HEK293 (cell line): ENCODE measurements around the gene USP12.

ENCODE experiments used
- GFI1B ChIP-seq: fragments of 450-650 bp; formaldehyde crosslinking; IDR thresholded peaks from 2 replicates; pipeline ENCODE4 v1.5.1; 2016; ENCODE audit warnings: missing biosample characterization, missing genetic modification characterization
- KLF16 ChIP-seq: fragments of 450-650 bp; formaldehyde crosslinking; IDR thresholded peaks from 2 replicates; pipeline ENCODE4 v1.5.1; 2017; ENCODE audit warnings: missing biosample characterization, missing genetic modification characterization
- TCF7L2 ChIP-seq: IDR thresholded peaks from 2 replicates; pipeline ENCODE4 v1.6.1; 2011; ENCODE audit warnings: low read depth, mild to moderate bottlenecking, inconsistent platforms, low read length, moderate library complexity, borderline replicate concordance
- YY1 ChIP-seq: fragments of 450-650 bp; formaldehyde crosslinking; IDR thresholded peaks from 2 replicates; pipeline ENCODE4 v1.5.1; 2018; ENCODE audit warnings: missing biosample characterization, missing genetic modification characterization
- ZBTB7A ChIP-seq: fragments of 450-650 bp; formaldehyde crosslinking; IDR thresholded peaks from 2 replicates; pipeline ENCODE4 v1.5.1; 2016; ENCODE audit warnings: low read depth, missing biosample characterization, missing genetic modification characterization
- ZNF121 ChIP-seq: fragments of 450-650 bp; formaldehyde crosslinking; IDR thresholded peaks from 2 replicates; pipeline ENCODE4 v1.5.1; 2016; ENCODE audit warnings: missing biosample characterization, missing genetic modification characterization
- ZNF16 ChIP-seq: fragments of 450-650 bp; formaldehyde crosslinking; IDR thresholded peaks from 2 replicates; pipeline ENCODE4 v1.5.1; 2016; ENCODE audit warnings: low read depth, missing biosample characterization, missing genetic modification characterization
- ZNF221 ChIP-seq: fragments of 450-650 bp; formaldehyde crosslinking; IDR thresholded peaks from 2 replicates; pipeline ENCODE4 v1.5.1; 2017; ENCODE audit warnings: missing biosample characterization, missing genetic modification characterization, borderline replicate concordance
- ZNF423 ChIP-seq: fragments of 450-650 bp; formaldehyde crosslinking; IDR thresholded peaks from 2 replicates; pipeline ENCODE4 v1.5.1; 2016; ENCODE audit warnings: missing biosample characterization, missing genetic modification characterization
- ZNF501 ChIP-seq: fragments of 450-650 bp; formaldehyde crosslinking; IDR thresholded peaks from 2 replicates; pipeline ENCODE4 v1.5.1; 2016; ENCODE audit warnings: missing biosample characterization, missing genetic modification characterization
- ZNF521 ChIP-seq: fragments of 450-650 bp; formaldehyde crosslinking; IDR thresholded peaks from 2 replicates; pipeline ENCODE4 v1.5.1; 2017; ENCODE audit warnings: missing biosample characterization, mild to moderate bottlenecking, missing genetic modification characterization
- ZNF623 ChIP-seq: fragments of 450-650 bp; formaldehyde crosslinking; IDR thresholded peaks from 2 replicates; pipeline ENCODE4 v1.5.1; 2016; ENCODE audit warnings: missing biosample characterization, missing genetic modification characterization
- ZNF664 ChIP-seq: fragments of 450-650 bp; formaldehyde crosslinking; IDR thresholded peaks from 2 replicates; pipeline ENCODE4 v1.5.1; 2016; ENCODE audit warnings: missing biosample characterization, missing genetic modification characterization
- ZNF776 ChIP-seq: fragments of 450-650 bp; formaldehyde crosslinking; IDR thresholded peaks from 2 replicates; pipeline ENCODE4 v1.5.0; 2017; ENCODE audit warnings: missing biosample characterization, missing genetic modification characterization, borderline replicate concordance
- ZNF792 ChIP-seq: fragments of 450-650 bp; formaldehyde crosslinking; IDR thresholded peaks from 2 replicates; pipeline ENCODE4 v1.5.1; 2016; ENCODE audit warnings: missing biosample characterization, missing genetic modification characterization
- ZNF830 ChIP-seq: fragments of 450-650 bp; IDR thresholded peaks from 2 replicates; pipeline ENCODE4 v1.5.0; 2018; ENCODE audit warnings: missing biosample characterization, missing genetic modification characterization, low read depth, mild to moderate bottlenecking, moderate library complexity
- ZSCAN23 ChIP-seq: fragments of 450-650 bp; formaldehyde crosslinking; IDR thresholded peaks from 2 replicates; pipeline ENCODE4 v1.5.1; 2016; ENCODE audit warnings: missing biosample characterization, missing genetic modification characterization
- ZSCAN30 ChIP-seq: fragments of 450-650 bp; IDR thresholded peaks from 2 replicates; pipeline ENCODE4 v1.5.1; 2018; ENCODE audit warnings: missing biosample characterization, mild to moderate bottlenecking, missing genetic modification characterization, moderate library complexity
- ZXDB ChIP-seq: fragments of 450-650 bp; formaldehyde crosslinking; IDR thresholded peaks from 2 replicates; pipeline ENCODE4 v1.5.1; 2016; ENCODE audit warnings: missing biosample characterization, missing genetic modification characterization
- TF ChIP-seq, protein P1 (sequence below): fragments of 450-650 bp; formaldehyde crosslinking; IDR thresholded peaks from 2 replicates; pipeline ENCODE4 v1.5.1; 2016; ENCODE audit warnings: missing biosample characterization, missing genetic modification characterization
- TF ChIP-seq, protein P2 (sequence below): fragments of 450-650 bp; formaldehyde crosslinking; IDR thresholded peaks from 2 replicates; pipeline ENCODE4 v1.5.1; 2017; ENCODE audit warnings: missing biosample characterization, missing genetic modification characterization
- TF ChIP-seq, protein P3 (sequence below): fragments of 450-650 bp; formaldehyde crosslinking; IDR thresholded peaks from 2 replicates; pipeline ENCODE4 v1.5.1; 2016; ENCODE audit warnings: missing biosample characterization, missing genetic modification characterization
- TF ChIP-seq, protein P4 (sequence below): fragments of 450-650 bp; formaldehyde crosslinking; IDR thresholded peaks from 2 replicates; pipeline ENCODE4; 2016; ENCODE audit warnings: missing biosample characterization, missing genetic modification characterization
- TF ChIP-seq, protein P5 (sequence below): fragments of 450-650 bp; formaldehyde crosslinking; IDR thresholded peaks from 2 replicates; pipeline ENCODE4 v1.5.1; 2017; ENCODE audit warnings: missing biosample characterization, missing genetic modification characterization
- TF ChIP-seq, protein P6 (sequence below): fragments of 450-650 bp; formaldehyde crosslinking; IDR thresholded peaks from 2 replicates; pipeline ENCODE4 v1.5.1; 2016; ENCODE audit warnings: missing biosample characterization, missing genetic modification characterization
- TF ChIP-seq, protein P7 (sequence below): fragments of 450-650 bp; IDR thresholded peaks from 2 replicates; pipeline ENCODE4 v1.5.1; 2018; ENCODE audit warnings: missing biosample characterization, mild to moderate bottlenecking, missing genetic modification characterization
- TF ChIP-seq, protein P8 (sequence below): fragments of 450-650 bp; formaldehyde crosslinking; IDR thresholded peaks from 2 replicates; pipeline ENCODE4 v1.5.1; 2016; ENCODE audit warnings: missing biosample characterization, missing genetic modification characterization

The USP12 gene

DNA sequence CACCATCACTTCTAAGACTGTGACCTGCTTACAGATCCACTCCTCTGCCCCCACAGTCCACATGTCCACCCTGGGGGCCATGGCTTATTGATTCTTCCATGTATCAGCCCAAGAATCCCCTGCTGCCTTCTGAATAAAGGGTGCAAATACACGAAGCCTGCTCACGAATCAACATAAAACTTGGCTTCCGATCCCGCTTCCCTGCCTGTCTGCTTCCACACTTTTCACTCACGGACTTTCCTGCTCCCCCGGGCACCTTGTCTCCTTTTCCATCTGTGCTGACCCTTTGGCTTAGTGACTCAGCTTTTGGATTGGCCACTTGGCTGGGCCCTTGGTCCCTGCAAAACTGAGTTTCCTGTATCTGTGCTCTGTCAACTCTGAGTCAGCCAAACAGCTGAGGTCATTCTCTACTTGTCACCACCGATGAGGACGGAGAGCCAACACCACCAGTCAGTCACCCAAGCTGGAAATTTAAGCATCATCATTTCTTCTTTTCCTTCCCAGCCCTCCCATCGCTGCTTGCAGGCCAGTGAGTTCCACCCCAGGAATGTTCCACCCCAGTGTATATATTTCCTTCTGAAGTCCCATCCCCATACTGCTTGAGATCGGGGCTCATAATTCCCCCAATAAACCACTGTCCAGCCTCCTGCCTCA, 11.4 kb upstream of the USP12 start (continued):
- TF ChIP-seq ZNF16 (tag by site-specific recombination) = no peak
- TF ChIP-seq, protein P1, sequence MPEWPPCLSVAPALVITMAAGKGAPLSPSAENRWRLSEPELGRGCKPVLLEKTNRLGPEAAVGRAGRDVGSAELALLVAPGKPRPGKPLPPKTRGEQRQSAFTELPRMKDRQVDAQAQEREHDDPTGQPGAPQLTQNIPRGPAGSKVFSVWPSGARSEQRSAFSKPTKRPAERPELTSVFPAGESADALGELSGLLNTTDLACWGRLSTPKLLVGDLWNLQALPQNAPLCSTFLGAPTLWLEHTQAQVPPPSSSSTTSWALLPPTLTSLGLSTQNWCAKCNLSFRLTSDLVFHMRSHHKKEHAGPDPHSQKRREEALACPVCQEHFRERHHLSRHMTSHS (tag by site-specific recombination) = no peak
- TF ChIP-seq ZNF623 (tag by site-specific recombination) = no peak
- TF ChIP-seq ZNF221 (tag by site-specific recombination) = no peak
- TF ChIP-seq, protein P2, sequence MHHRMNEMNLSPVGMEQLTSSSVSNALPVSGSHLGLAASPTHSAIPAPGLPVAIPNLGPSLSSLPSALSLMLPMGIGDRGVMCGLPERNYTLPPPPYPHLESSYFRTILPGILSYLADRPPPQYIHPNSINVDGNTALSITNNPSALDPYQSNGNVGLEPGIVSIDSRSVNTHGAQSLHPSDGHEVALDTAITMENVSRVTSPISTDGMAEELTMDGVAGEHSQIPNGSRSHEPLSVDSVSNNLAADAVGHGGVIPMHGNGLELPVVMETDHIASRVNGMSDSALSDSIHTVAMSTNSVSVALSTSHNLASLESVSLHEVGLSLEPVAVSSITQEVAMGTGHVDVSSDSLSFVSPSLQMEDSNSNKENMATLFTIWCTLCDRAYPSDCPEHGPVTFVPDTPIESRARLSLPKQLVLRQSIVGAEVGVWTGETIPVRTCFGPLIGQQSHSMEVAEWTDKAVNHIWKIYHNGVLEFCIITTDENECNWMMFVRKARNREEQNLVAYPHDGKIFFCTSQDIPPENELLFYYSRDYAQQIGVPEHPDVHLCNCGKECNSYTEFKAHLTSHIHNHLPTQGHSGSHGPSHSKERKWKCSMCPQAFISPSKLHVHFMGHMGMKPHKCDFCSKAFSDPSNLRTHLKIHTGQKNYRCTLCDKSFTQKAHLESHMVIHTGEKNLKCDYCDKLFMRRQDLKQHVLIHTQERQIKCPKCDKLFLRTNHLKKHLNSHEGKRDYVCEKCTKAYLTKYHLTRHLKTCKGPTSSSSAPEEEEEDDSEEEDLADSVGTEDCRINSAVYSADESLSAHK = no peak
- TF ChIP-seq, protein P3, sequence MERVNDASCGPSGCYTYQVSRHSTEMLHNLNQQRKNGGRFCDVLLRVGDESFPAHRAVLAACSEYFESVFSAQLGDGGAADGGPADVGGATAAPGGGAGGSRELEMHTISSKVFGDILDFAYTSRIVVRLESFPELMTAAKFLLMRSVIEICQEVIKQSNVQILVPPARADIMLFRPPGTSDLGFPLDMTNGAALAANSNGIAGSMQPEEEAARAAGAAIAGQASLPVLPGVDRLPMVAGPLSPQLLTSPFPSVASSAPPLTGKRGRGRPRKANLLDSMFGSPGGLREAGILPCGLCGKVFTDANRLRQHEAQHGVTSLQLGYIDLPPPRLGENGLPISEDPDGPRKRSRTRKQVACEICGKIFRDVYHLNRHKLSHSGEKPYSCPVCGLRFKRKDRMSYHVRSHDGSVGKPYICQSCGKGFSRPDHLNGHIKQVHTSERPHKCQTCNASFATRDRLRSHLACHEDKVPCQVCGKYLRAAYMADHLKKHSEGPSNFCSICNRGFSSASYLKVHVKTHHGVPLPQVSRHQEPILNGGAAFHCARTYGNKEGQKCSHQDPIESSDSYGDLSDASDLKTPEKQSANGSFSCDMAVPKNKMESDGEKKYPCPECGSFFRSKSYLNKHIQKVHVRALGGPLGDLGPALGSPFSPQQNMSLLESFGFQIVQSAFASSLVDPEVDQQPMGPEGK = no peak
- TF ChIP-seq, protein P4, sequence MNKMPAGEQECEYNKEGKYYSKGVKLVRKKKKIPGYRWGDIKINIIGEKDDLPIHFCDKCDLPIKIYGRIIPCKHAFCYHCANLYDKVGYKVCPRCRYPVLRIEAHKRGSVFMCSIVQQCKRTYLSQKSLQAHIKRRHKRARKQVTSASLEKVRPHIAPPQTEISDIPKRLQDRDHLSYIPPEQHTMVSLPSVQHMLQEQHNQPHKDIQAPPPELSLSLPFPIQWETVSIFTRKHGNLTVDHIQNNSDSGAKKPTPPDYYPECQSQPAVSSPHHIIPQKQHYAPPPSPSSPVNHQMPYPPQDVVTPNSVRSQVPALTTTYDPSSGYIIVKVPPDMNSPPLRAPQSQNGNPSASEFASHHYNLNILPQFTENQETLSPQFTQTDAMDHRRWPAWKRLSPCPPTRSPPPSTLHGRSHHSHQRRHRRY (tag by site-specific recombination) = no peak
- TF ChIP-seq ZSCAN23 = no peak
- no peak for TF ChIP-seq ZNF121 (tag by site-specific recombination)
- TF ChIP-seq ZNF776 (tag by site-specific recombination) = no peak
- no peak for TF ChIP-seq ZNF792 (tag by site-specific recombination)
- TF ChIP-seq KLF16 (tag by site-specific recombination) = no peak
- TF ChIP-seq ZXDB (tag by site-specific recombination) = 0 out of 2 replicates have a peak, but pooled peaks have one; percentile 37
- TF ChIP-seq, protein P5, sequence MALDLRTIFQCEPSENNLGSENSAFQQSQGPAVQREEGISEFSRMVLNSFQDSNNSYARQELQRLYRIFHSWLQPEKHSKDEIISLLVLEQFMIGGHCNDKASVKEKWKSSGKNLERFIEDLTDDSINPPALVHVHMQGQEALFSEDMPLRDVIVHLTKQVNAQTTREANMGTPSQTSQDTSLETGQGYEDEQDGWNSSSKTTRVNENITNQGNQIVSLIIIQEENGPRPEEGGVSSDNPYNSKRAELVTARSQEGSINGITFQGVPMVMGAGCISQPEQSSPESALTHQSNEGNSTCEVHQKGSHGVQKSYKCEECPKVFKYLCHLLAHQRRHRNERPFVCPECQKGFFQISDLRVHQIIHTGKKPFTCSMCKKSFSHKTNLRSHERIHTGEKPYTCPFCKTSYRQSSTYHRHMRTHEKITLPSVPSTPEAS = no peak
- TF ChIP-seq, protein P6, sequence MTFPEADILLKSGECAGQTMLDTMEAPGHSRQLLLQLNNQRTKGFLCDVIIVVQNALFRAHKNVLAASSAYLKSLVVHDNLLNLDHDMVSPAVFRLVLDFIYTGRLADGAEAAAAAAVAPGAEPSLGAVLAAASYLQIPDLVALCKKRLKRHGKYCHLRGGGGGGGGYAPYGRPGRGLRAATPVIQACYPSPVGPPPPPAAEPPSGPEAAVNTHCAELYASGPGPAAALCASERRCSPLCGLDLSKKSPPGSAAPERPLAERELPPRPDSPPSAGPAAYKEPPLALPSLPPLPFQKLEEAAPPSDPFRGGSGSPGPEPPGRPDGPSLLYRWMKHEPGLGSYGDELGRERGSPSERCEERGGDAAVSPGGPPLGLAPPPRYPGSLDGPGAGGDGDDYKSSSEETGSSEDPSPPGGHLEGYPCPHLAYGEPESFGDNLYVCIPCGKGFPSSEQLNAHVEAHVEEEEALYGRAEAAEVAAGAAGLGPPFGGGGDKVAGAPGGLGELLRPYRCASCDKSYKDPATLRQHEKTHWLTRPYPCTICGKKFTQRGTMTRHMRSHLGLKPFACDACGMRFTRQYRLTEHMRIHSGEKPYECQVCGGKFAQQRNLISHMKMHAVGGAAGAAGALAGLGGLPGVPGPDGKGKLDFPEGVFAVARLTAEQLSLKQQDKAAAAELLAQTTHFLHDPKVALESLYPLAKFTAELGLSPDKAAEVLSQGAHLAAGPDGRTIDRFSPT (tag by site-specific recombination) = no peak
- TF ChIP-seq ZNF664 = no peak
- no peak for TF ChIP-seq GFI1B (tag by site-specific recombination)
- TF ChIP-seq, protein P7, sequence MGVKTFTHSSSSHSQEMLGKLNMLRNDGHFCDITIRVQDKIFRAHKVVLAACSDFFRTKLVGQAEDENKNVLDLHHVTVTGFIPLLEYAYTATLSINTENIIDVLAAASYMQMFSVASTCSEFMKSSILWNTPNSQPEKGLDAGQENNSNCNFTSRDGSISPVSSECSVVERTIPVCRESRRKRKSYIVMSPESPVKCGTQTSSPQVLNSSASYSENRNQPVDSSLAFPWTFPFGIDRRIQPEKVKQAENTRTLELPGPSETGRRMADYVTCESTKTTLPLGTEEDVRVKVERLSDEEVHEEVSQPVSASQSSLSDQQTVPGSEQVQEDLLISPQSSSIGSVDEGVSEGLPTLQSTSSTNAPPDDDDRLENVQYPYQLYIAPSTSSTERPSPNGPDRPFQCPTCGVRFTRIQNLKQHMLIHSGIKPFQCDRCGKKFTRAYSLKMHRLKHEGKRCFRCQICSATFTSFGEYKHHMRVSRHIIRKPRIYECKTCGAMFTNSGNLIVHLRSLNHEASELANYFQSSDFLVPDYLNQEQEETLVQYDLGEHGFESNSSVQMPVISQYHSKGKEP (tag by site-specific recombination) = no peak
- no peak for TF ChIP-seq ZNF830 (tag by site-specific recombination)
- TF ChIP-seq ZBTB7A (tag by site-specific recombination) = no peak
- no peak for TF ChIP-seq ZSCAN30 (tag by site-specific recombination)
- TF ChIP-seq, protein P8, sequence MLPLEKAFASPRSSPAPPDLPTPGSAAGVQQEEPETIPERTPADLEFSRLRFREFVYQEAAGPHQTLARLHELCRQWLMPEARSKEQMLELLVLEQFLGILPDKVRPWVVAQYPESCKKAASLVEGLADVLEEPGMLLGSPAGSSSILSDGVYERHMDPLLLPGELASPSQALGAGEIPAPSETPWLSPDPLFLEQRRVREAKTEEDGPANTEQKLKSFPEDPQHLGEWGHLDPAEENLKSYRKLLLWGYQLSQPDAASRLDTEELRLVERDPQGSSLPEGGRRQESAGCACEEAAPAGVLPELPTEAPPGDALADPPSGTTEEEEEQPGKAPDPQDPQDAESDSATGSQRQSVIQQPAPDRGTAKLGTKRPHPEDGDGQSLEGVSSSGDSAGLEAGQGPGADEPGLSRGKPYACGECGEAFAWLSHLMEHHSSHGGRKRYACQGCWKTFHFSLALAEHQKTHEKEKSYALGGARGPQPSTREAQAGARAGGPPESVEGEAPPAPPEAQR (tag by site-specific recombination) = no peak
- no peak for TF ChIP-seq ZNF423 (tag by site-specific recombination)
- no peak for TF ChIP-seq TCF7L2
- no peak for TF ChIP-seq ZNF501 (tag by site-specific recombination)
- TF ChIP-seq ZNF521 (tag by site-specific recombination) = no peak
- TF ChIP-seq YY1 = no peak
